Muscle layer of colon (tissue), 2 donors: ENCODE data around the gene NOP58.
"Not testable (repeated sequence)": the region's sequence is repeated elsewhere in the genome, so short reads cannot be mapped to it uniquely, and the experiment has no call there.

Experiments used
- H3K27ac ChIP-seq: one replicate; pipeline ENCODE4 v1.7.0; 2013; ENCODE audit warnings: low read depth, mild to moderate bottlenecking, low read length, moderate library complexity
- H3K27me3 ChIP-seq, 2 donors: one replicate each; pipeline ENCODE4 v1.7.0; 2013; ENCODE audit warnings: low read length in 2 of 2, mild to moderate bottlenecking in 2 of 2; ENCODE audit not compliant: insufficient read depth in 2 of 2, control insufficient read depth in 1 of 2
- H3K36me3 ChIP-seq: one replicate; pipeline ENCODE4 v1.7.0; 2013; ENCODE audit warnings: mild to moderate bottlenecking, low read length; ENCODE audit not compliant: insufficient read depth
- H3K4me1 ChIP-seq: one replicate; pipeline ENCODE4 v1.7.0; 2013; ENCODE audit warnings: mild to moderate bottlenecking, low read length; ENCODE audit not compliant: insufficient read depth
- H3K4me3 ChIP-seq, 2 donors: one replicate each; pipeline ENCODE4 v1.7.0; 2013; ENCODE audit warnings: low read length in 2 of 2, low read depth in 1 of 2, mild to moderate bottlenecking in 1 of 2, moderate library complexity in 1 of 2
- H3K9ac ChIP-seq: one replicate; pipeline ENCODE4 v1.7.0; 2013; ENCODE audit warnings: low read length
- H3K9me3 ChIP-seq: one replicate; pipeline ENCODE4 v1.7.0; 2013; ENCODE audit warnings: mild to moderate bottlenecking, low read length
- donor health status: abdominal sarcoma.
- donor health status: Adenocarcinoma of cecum.

NOP58 gene

DNA sequence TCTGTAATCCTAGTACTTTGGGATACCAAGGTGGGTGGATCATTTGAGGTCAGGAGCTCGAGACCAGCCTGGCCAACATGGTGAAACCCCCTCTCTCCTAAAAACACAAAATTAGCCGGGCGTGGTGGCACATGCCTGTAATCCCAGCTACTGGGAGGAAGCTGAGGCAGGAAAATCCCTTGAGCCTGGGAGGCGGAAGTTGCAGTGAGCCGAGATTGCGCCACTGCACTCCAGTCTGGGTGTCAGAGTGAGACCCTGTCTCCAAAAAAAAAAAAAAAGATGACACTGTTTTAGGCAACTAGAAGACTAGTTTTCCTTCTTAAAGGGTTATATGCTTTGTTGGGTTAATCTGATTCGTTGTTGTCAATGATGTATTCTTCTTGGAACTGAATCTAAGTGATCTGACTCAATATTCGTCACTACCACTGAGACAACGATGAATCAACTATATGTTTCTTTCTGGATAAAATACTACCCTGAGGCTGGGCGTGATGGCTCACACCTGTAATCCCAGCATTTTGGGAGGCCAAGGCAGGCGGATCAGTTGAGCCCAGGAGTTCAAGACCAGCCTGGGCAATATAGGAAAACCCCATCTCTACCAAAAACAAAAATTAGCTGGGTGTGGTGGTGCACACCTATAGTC is 10.6 kb downstream of the NOP58 start:
- not testable (repeated sequence) for H3K4me1 ChIP-seq, H3K27ac ChIP-seq

DNA sequence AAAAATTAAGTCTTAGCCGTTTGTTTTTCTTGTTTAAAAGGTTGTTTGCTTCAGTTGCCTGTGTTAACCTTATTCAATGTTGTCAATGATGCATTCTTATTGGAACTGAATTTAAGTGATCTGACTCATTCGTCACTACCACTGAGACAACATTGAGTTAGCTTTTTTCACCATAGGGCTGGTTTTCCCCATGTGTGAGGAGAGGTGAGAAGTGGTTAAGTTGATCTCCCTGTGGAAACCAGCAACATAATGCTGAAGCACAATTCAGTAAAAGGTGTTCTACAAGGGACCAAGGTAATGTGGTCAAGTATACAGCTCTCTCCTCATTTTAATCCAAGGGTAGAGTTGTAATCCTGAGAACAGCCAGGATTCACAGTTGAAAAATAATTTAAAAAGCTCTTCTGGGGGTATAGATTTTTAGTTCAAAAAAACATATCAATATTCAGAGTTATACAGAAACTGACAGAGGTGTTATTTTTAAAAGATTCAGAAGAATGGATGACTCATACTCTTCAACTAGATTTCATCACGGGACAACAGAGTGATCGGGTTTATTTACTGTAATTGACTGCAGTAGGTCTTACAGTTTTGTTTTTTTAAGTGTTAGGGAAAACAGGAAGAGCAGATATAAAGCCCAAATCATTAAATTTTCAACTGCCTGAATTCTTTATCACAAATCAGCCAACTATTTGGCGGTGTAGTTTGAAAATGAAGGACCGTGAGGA is 12.6 kb downstream of the NOP58 start:
- no peak overlapping the region for H3K9ac ChIP-seq
- H3K4me3 ChIP-seq = no peak overlapping the region
- no peaks in the 10 kb centered on the region for H3K27me3 ChIP-seq
- H3K4me1 ChIP-seq = no peaks in the 10 kb centered on the region
- peaks cover 28% of the 10 kb centered on the region for H3K36me3 ChIP-seq
- no peak overlapping the region for H3K27ac ChIP-seq
- no peaks in the 10 kb centered on the region for H3K9me3 ChIP-seq

More for the DNA sequence above, 10.6 kb downstream of the NOP58 start:
- peaks cover 23% of the 10 kb centered on the region for H3K36me3 ChIP-seq
- not testable (repeated sequence) for H3K27me3 ChIP-seq, H3K9ac ChIP-seq, H3K9me3 ChIP-seq, H3K4me3 ChIP-seq

DNA sequence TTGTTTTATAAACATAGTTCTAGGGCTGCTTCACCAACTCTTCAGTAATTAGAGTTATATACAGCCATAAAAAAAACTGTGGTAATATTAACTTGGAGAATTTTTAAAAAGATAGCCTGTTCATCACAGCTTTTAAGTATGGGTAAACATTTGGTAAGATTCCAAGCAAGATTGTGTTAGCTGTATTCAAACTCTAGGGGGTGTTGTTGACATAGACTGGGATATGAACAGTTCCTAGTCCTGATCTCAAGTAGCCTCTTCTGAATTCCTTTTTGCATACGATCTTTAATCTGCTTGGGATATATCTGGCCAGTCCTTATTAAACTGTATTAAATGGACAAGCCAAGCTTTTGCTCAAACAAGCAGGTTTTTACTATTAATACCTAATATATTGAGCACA is 13.4 kb downstream of the NOP58 start:
- Histone ChIP-seq H3K9me3 (no peaks in the 10 kb centered on the region), H3K9ac (no peak overlapping the region), H3K4me1 (no peaks in the 10 kb centered on the region), H3K4me3 (no peak overlapping the region), H3K27me3 (no peaks in the 10 kb centered on the region), H3K36me3 (peaks cover 32% of the 10 kb centered on the region), H3K27ac (no peak overlapping the region)

DNA sequence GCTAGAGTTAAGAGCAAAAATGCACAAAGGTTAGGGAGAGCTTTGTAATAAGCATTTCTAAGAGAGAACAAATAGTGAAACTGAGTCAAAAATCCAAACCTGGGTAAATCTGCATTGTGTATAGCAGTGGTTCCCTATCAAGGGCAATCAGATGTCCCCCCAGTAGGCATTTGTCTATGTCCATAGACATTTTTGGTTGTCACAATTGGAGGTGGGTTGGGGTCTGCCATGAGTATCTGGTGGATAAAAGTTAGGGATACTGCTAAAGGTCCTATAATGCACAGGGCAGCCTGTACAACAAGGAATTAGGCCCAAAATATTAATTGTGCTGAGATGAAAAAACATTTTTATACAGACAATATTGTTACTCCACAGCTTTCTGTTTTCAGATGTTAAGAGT is 21.0 kb downstream of the NOP58 start:
- Histone ChIP-seq H3K27ac (no peak overlapping the region), H3K9me3 (no peaks in the 10 kb centered on the region), H3K4me3 (no peak overlapping the region), H3K4me1 (no peaks in the 10 kb centered on the region), H3K36me3 (peaks cover 46% of the 10 kb centered on the region), H3K27me3 (no peaks in the 10 kb centered on the region), H3K9ac (no peak overlapping the region)

DNA sequence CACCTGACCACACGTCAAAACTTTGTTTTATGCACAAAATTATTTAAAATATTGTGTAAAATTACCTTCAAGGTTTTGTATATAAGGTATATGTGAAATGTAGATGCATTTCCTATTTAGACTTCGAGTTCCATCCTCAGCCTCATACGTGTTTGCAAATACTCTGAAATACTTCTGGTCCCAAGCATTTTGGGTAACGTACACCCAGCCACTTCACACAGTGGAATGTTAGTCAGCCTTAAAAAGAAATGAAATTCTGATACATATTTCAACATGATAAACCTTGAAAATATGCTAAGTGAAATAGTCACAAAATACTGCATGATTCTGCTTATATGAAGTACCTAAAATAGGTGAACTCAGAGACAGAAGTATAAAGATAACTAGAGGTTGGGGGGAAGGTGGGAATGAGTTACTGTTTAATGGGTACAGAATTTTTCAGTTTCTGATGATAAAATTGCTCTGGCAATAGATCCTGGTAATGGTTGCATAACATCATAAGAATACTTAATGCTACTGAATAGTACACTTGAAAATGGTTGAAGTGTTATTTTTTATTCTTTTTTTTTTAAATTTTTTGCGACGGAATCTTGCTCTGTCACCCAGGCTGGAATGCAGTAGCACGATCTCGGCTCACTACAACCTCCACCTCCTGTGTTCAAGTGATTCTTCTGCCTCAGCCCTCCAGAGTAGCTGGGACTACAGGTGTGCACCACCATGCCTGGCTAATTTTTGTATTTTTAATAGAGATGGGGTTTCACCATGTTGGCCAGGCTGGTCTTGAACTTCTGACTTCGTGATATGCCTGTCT is 24.0 kb downstream of the NOP58 start:
- Histone ChIP-seq H3K4me1 (no peaks in the 10 kb centered on the region), H3K27ac (no peak overlapping the region), H3K9ac (no peak overlapping the region), H3K36me3 (peaks cover 55% of the 10 kb centered on the region), H3K4me3 (no peak overlapping the region), H3K27me3 (no peaks in the 10 kb centered on the region), H3K9me3 (no peaks in the 10 kb centered on the region)

DNA sequence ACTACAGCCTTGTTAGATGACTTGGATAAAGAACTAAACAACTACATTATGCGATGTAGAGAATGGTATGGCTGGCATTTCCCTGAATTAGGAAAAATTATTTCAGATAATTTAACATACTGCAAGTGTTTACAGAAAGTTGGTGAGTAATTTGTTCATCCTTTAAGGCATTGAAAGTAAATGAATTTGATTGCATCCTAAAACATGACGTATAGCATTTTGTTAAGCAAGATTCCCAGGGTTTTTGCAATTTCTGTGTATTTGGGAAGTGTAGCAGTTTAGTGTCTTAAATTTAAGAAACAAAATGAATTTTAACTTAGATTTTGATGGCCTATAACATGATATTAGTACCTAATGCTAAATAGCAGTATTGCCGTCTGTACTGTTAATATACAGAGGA is 24.8 kb downstream of the NOP58 start:
- Histone ChIP-seq H3K4me3 (no peak overlapping the region), H3K4me1 (no peaks in the 10 kb centered on the region), H3K36me3 (peaks cover 54% of the 10 kb centered on the region), H3K27ac (no peak overlapping the region), H3K9me3 (no peaks in the 10 kb centered on the region), H3K9ac (no peak overlapping the region), H3K27me3 (no peaks in the 10 kb centered on the region)

DNA sequence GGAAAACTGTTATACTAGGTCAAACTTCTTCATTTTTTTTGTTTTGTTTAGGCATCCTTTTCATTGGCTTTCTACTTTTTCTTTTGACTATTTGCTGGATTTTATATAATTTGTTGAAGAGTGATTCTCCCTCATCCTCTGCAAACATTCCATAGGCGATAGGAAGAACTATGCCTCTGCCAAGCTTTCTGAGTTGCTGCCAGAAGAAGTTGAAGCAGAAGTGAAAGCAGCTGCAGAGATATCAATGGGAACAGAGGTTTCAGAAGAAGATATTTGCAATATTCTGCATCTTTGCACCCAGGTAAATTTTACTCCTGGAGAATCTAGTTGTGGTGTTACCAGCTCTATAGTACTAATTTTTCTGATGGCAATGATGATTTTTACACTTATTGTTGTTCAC is 25.4 kb downstream of the NOP58 start:
- Histone ChIP-seq H3K27ac (no peak overlapping the region), H3K4me3 (no peak overlapping the region), H3K9ac (no peak overlapping the region), H3K27me3 (no peaks in the 10 kb centered on the region), H3K4me1 (no peaks in the 10 kb centered on the region), H3K9me3 (no peaks in the 10 kb centered on the region), H3K36me3 (peaks cover 56% of the 10 kb centered on the region)

DNA sequence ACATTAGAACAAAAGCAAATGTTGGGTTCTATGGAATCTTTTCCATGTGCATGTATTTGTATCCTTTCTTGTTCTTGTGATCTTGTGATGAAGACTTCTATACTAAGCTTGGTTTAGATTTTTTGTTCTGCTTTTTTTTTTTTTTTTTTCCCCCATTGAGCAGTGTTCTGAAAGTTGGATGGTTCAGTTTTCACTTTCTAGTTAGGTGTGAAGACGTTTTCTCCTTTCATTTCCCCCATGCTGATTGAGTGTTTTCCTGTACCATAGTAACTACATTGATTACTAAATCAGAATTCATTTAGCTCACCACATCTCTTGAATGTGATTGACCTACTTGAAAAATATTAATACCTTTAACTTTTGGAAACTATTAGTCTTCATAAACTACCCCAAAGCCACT is 34.1 kb downstream of the NOP58 start:
- no peaks in the 10 kb centered on the region for H3K9me3 ChIP-seq
- no peak overlapping the region for H3K9ac ChIP-seq
- H3K4me3 ChIP-seq = no peak overlapping the region
- H3K27ac ChIP-seq = no peak overlapping the region
- peaks cover 67% of the 10 kb centered on the region for H3K36me3 ChIP-seq
- H3K4me1 ChIP-seq = no peaks in the 10 kb centered on the region
- no peaks in the 10 kb centered on the region for H3K27me3 ChIP-seq

DNA sequence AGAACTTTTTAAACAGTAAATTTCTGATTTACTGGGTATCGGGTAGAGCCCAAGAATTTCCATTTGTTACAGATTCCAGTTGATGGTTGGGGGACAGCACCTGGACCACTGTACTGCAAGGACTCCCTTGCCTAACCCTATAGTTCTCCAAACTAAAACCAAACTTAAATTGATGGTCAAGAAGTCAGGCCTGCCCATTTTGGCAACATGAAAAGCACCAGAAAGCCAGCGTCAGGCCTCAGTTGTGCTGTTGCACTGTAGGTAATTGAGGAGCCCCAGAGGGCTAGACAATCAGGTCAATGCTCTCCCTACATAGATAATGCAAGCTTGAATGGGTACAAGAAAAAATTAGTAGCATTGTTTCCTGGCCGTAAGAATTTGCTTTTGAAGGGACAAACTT is 40.5 kb downstream of the NOP58 start:
- peaks cover 55% of the 10 kb centered on the region for H3K36me3 ChIP-seq

DNA sequence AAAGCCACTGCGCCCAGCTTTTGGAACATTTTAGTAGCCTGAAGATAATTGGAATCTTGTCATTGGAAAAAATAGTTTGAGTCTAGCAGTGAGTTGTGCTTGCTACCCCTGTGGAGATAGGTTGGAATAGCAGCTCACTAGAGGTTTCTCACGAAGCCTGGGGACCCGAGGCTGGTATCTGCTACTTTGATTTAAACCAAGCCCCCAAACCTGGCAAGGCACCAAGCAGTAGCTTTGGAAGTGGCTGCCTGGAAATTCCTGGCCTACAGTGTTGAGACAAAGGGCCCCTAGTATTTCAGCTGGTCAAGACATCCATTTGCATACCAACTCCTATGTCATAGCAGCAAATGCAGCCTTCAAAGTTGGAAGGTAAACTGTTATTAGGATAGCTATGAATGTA is 42.1 kb downstream of the NOP58 start:
- H3K36me3 ChIP-seq = peaks cover 50% of the 10 kb centered on the region

More for the DNA sequence above, 40.5 kb downstream of the NOP58 start:
- Histone ChIP-seq H3K9me3 (no peaks in the 10 kb centered on the region), H3K27ac (no peak overlapping the region), H3K9ac (no peak overlapping the region), H3K27me3 (no peaks in the 10 kb centered on the region), H3K4me3 (no peak overlapping the region), H3K4me1 (no peaks in the 10 kb centered on the region)

DNA sequence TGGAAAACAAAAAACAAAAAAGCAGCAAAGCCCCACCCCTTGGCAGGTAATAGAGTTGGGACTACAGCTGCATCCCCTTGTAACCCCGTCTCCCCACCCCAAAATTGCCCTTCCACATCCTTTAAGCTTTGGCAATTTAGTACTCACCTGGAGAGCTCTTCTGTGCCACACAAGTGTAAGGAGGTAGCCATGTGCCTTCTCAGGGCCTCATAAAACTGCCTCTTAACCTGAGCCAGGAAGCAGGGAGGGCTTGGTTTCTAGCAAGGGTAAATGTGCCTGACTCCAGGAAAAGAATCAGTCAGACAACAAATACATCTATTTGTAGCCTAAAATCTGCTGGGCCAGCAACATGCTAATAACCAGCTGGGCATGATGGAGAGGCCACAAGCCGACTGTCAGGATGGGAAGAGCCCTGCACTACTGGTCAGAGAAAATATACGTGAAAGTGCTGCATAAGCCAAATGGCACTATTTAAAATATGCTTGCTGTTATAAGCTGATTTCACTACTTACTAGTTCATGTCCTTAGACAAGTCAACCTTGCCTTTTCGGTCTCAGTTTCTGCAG is 46.3 kb downstream of the NOP58 start:
- H3K4me3 ChIP-seq = no peak overlapping the region
- H3K9me3 ChIP-seq = no peaks in the 10 kb centered on the region
- H3K27ac ChIP-seq = no peak overlapping the region
- H3K27me3 ChIP-seq = no peaks in the 10 kb centered on the region
- no peak overlapping the region for H3K9ac ChIP-seq
- H3K36me3 ChIP-seq = peaks cover 18% of the 10 kb centered on the region
- H3K4me1 ChIP-seq = no peaks in the 10 kb centered on the region

More for the DNA sequence above, 42.1 kb downstream of the NOP58 start:
- no peak overlapping the region for H3K27ac ChIP-seq
- no peaks in the 10 kb centered on the region for H3K4me1 ChIP-seq
- no peaks in the 10 kb centered on the region for H3K27me3 ChIP-seq
- H3K4me3 ChIP-seq = no peak overlapping the region
- no peaks in the 10 kb centered on the region for H3K9me3 ChIP-seq
- H3K9ac ChIP-seq = no peak overlapping the region
